Caco-2 (cell line): ENCODE results near the gene SYT1. TPM values are rescaled to one million over a fixed set of nuclear protein-coding genes. Genes with fewer than 3 reads are reported as not detected.

Source experiments
- BruUV-seq: library from RNA; stranded (reverse); fragments of 400-500 nt; replicated peaks from 2 replicates; lab custom pipeline; 2021; lab: Mats Ljungman, UMichigan
- CTCF ChIA-PET: fragments of 300-600 bp; sonication (Branson Sonifier 250); formaldehyde crosslinking; loops from one replicate; lab custom pipeline; 2022; ENCODE audit warnings: antibody characterized with exemption; lab: Charles Lee
- POLR2A ChIA-PET: fragments of 300-600 bp; sonication (Branson Sonifier 250); formaldehyde crosslinking; loops from one replicate; lab custom pipeline; 2022; ENCODE audit warnings: antibody characterized with exemption; lab: Charles Lee
- DNase-seq, 2 experiments: peaks; one replicate each; pipeline versions ENCODE4 v3.0.0 to v3.0.0-alpha.2; 2020 to 2022
- H3K27me3 ChIP-seq: replicated peaks from 2 replicates; pipeline ENCODE4 v1.6.0; 2011; ENCODE audit warnings: low read length; ENCODE audit not compliant: control insufficient read depth, insufficient read depth
- H3K36me3 ChIP-seq: 2 replicates; pipeline ENCODE4 v1.5.1; 2011; ENCODE audit warnings: low read length; ENCODE audit not compliant: control insufficient read depth, insufficient read depth
- H3K4me1 ChIP-seq: fragments of 250-450 bp; sonication (Bioruptor Pico); 2 replicates; pipeline ENCODE4 v1.5.1; 2020; ENCODE audit warnings: mild to moderate bottlenecking
- H3K4me3 ChIP-seq: 2 replicates; pipeline ENCODE4 v1.5.1; 2011; ENCODE audit warnings: low read depth, mild to moderate bottlenecking, control low read depth, low read length
- H3K9me3 ChIP-seq: fragments of 250-450 bp; sonication (Bioruptor Pico); 2 replicates; pipeline ENCODE4 v1.5.1; 2020; ENCODE audit warnings: mild to moderate bottlenecking, moderate library complexity
- H3K27ac Mint-ChIP-seq: one replicate; pipeline ENCODE4 v1.8.0; 2022; ENCODE audit warnings: mixed read lengths; ENCODE audit not compliant: unreplicated experiment
- H3K27me3 Mint-ChIP-seq: one replicate; pipeline ENCODE4 v1.8.0; 2022; ENCODE audit warnings: mixed read lengths; ENCODE audit not compliant: insufficient read depth, unreplicated experiment
- H3K36me3 Mint-ChIP-seq: one replicate; pipeline ENCODE4 v1.8.0; 2022; ENCODE audit warnings: mild to moderate bottlenecking, mixed read lengths; ENCODE audit not compliant: insufficient read depth, unreplicated experiment
- H3K4me1 Mint-ChIP-seq: one replicate; pipeline ENCODE4 v1.8.0; 2022; ENCODE audit warnings: low read depth, mixed read lengths; ENCODE audit not compliant: unreplicated experiment
- H3K4me3 Mint-ChIP-seq: one replicate; pipeline ENCODE4 v1.8.0; 2022; ENCODE audit warnings: mild to moderate bottlenecking, moderate library complexity, mixed read lengths; ENCODE audit not compliant: unreplicated experiment
- H3K9me3 Mint-ChIP-seq: one replicate; pipeline ENCODE4 v1.8.0; 2022; ENCODE audit warnings: mixed read lengths; ENCODE audit not compliant: unreplicated experiment
- CTCF ChIP-seq, 2 experiments: fragments of 200-600 bp in 1 of 2; IDR thresholded peaks; 1 replicate in 1 of 2; 2 replicates in 1 of 2; pipeline versions ENCODE4 v1.5.1 to v1.8.0; 2011 to 2022; ENCODE audit warnings: antibody characterized with exemption in 1 of 2, control low read depth in 1 of 2, inconsistent platforms in 1 of 2, low read depth in 1 of 2, low read length in 1 of 2, mild to moderate bottlenecking in 1 of 2, moderate library complexity in 1 of 2; ENCODE audit not compliant: insufficient read depth in 1 of 2, severe bottlenecking in 1 of 2, unreplicated experiment in 1 of 2
- intact Hi-C: fragments of 100-400 bp; cut with micrococcal nuclease; formaldehyde crosslinking; loops from one replicate; pipeline ENCODE4 v1.10.0; 2022; ENCODE audit not compliant: unreplicated experiment
- total RNA-seq: library from RNA; stranded (reverse); gene quantifications from 2 replicates; pipeline ENCODE4 v1.2.3, GENCODE V29; 2022

SYT1 gene
- total RNA-seq, 1 experiment from 2014 or later, result 0.39 TPM

GRCh38 chr12:79420146-79420618 is 555.6 kb downstream of the SYT1 start:
- peak overlapping the region; percentile 94 for H3K27ac Mint-ChIP-seq
- BruUV-seq, result no TSS peak
- no peaks in the 10 kb centered on the region for H3K27me3 Mint-ChIP-seq
- no peaks in the 10 kb centered on the region for H3K9me3 Mint-ChIP-seq
- peak overlapping the region; percentile 4 for H3K4me3 Mint-ChIP-seq
- peaks cover 6% of the 10 kb centered on the region for H3K36me3 Mint-ChIP-seq
- H3K9me3 ChIP-seq, result no peaks in the 10 kb centered on the region
- POLR2A ChIA-PET, result interaction anchor here (0.9 to 1.8 kb wide), 3 partner anchors 110 to 270 kb away, joined by 4 to 8 read pairs (median 4); partner anchors contain the start of gene PAWR
- H3K4me1 Mint-ChIP-seq, result peaks cover 81% of the 10 kb centered on the region
- TF ChIP-seq CTCF (IDR thresholded peaks at IDR 0.05; ENCODE audit: insufficient read depth in 1 of 2, low read depth in 1 of 2, low read length in 1 of 2, severe bottlenecking in 1 of 2, unreplicated experiment in 1 of 2), result peak; percentile 66 to 76
- no peak overlapping the region for H3K4me3 ChIP-seq
- intact Hi-C loops, result loop anchor here (1.0 kb wide), 6 partner anchors 34 to 318 kb away; partner anchors contain the start of gene PAWR
- CTCF ChIA-PET, result interaction anchor here (0.6 to 2.0 kb wide), 10 partner anchors 12 to 318 kb away, joined by 3 to 23 read pairs (median 4); partner anchors contain the start of gene PAWR
- DNase-seq, result peak; percentile 79 to 81
- H3K36me3 ChIP-seq, result no peaks in the 10 kb centered on the region
- peaks cover 87% of the 10 kb centered on the region for H3K4me1 ChIP-seq
- H3K27me3 ChIP-seq, result no peaks in the 10 kb centered on the region

GRCh38 chr12:79421236-79421740 is 556.7 kb downstream of the SYT1 start:
- ChIA-PET CTCF (interaction anchor here (1.6 to 2.0 kb wide), 4 partner anchors 109 to 317 kb away, joined by 4 to 23 read pairs (median 13); no protein-coding TSS in a partner anchor), POLR2A (interaction anchor here (0.9 to 1.8 kb wide), 2 partner anchors 109 to 126 kb away, joined by 4 to 8 read pairs; no protein-coding TSS in a partner anchor)
- peak overlapping the region; percentile 94 for H3K27ac Mint-ChIP-seq
- Histone ChIP-seq H3K36me3 (no peaks in the 10 kb centered on the region), H3K9me3 (no peaks in the 10 kb centered on the region), H3K27me3 (no peaks in the 10 kb centered on the region), H3K4me1 (peaks cover 77% of the 10 kb centered on the region), H3K4me3 (no peak overlapping the region)
- H3K9me3 Mint-ChIP-seq, result no peaks in the 10 kb centered on the region
- no peak for DNase-seq
- H3K27me3 Mint-ChIP-seq, result no peaks in the 10 kb centered on the region
- no peak for TF ChIP-seq CTCF (IDR thresholded peaks at IDR 0.05; ENCODE audit: insufficient read depth in 1 of 2, low read depth in 1 of 2, low read length in 1 of 2, severe bottlenecking in 1 of 2, unreplicated experiment in 1 of 2)
- peak overlapping the region; percentile 49 for H3K4me3 Mint-ChIP-seq
- no TSS peak for BruUV-seq
- H3K4me1 Mint-ChIP-seq, result peaks cover 79% of the 10 kb centered on the region
- no peaks in the 10 kb centered on the region for H3K36me3 Mint-ChIP-seq
- intact Hi-C loops, result no loop called here

- H3K27ac Mint-ChIP-seq, result peak overlapping the region; percentile 94
- H3K9me3 ChIP-seq, result no peaks in the 10 kb centered on the region
- no peak for DNase-seq
- H3K4me3 ChIP-seq, result no peak overlapping the region
- no peak for TF ChIP-seq CTCF (IDR thresholded peaks at IDR 0.05; ENCODE audit: insufficient read depth in 1 of 2, low read depth in 1 of 2, low read length in 1 of 2, severe bottlenecking in 1 of 2, unreplicated experiment in 1 of 2)
- intact Hi-C loops, result no loop called here
- ChIA-PET CTCF (no interaction called here), POLR2A (interaction anchor here (0.9 kb wide), 1 partner anchor 108 kb away, joined by 4 read pairs; no protein-coding TSS in a partner anchor)
- H3K36me3 Mint-ChIP-seq, result no peaks in the 10 kb centered on the region
- H3K4me1 ChIP-seq, result peaks cover 68% of the 10 kb centered on the region
- no peaks in the 10 kb centered on the region for H3K27me3 ChIP-seq
- no TSS peak for BruUV-seq
- H3K36me3 ChIP-seq, result no peaks in the 10 kb centered on the region
- H3K4me3 Mint-ChIP-seq, result no peak overlapping the region
- H3K9me3 Mint-ChIP-seq, result no peaks in the 10 kb centered on the region
- peaks cover 75% of the 10 kb centered on the region for H3K4me1 Mint-ChIP-seq
- H3K27me3 Mint-ChIP-seq, result no peaks in the 10 kb centered on the region
Measured at GRCh38 chr12:79422060-79422812, 557.7 kb downstream of the SYT1 start.
